GM21515 (cell line): ENCODE measurements around the gene STK17B.
"Not testable (repeated sequence)": the region's sequence is repeated elsewhere in the genome, so short reads cannot be mapped to it uniquely, and the experiment has no call there.

Source experiments
- ATAC-seq: cut with Tn5 transposase; IDR thresholded peaks from one replicate; pipeline ENCODE4 v1.9.1; 2021; ENCODE audit not compliant: unreplicated experiment

Gene STK17B

GRCh38 chr2:196113061-196113974, 58.1 kb downstream of the STK17B start:
- ATAC-seq = no peak

GRCh38 chr2:196112418-196113034, 58.9 kb downstream of the STK17B start:
- ATAC-seq = no peak

GRCh38 chr2:196108604-196109003, 62.8 kb downstream of the STK17B start:
- no peak for ATAC-seq

- no peak for ATAC-seq
Measured at GRCh38 chr2:196105951-196106350, 65.4 kb downstream of the STK17B start.

GRCh38 chr2:196104066-196104465, 67.3 kb downstream of the STK17B start:
- ATAC-seq = no peak

- no peak for ATAC-seq
Measured at GRCh38 chr2:196103626-196104025, 67.8 kb downstream of the STK17B start.

- peak; percentile 94 for ATAC-seq
Measured at GRCh38 chr2:196101325-196101991, 69.9 kb downstream of the STK17B start.

GRCh38 chr2:196099916-196100315, 71.5 kb downstream of the STK17B start:
- no peak for ATAC-seq

GRCh38 chr2:196097864-196098660, 73.3 kb downstream of the STK17B start:
- ATAC-seq = no peak

GRCh38 chr2:196096982-196097745, 74.2 kb downstream of the STK17B start:
- ATAC-seq = no peak

- no peak for ATAC-seq
Measured at GRCh38 chr2:196096264-196096663, 75.1 kb downstream of the STK17B start.

GRCh38 chr2:196089448-196089847, 81.9 kb downstream of the STK17B start:
- not testable (repeated sequence) for ATAC-seq

- no peak for ATAC-seq
Measured at GRCh38 chr2:196088203-196088602, 83.2 kb downstream of the STK17B start.

GRCh38 chr2:196086517-196087368, 84.6 kb downstream of the STK17B start:
- ATAC-seq = no peak

GRCh38 chr2:196083601-196084000, 87.8 kb downstream of the STK17B start:
- no peak for ATAC-seq
